BE2C (cell line): ENCODE measurements around the gene SYT9.
"Not testable (repeated sequence)": the region's sequence is repeated elsewhere in the genome, so short reads cannot be mapped to it uniquely, and the experiment has no call there.

ENCODE experiments used
- DNase-seq: peaks from one replicate; pipeline ENCODE4 v3.0.0-alpha.2; 2020
- H3K27me3 ChIP-seq: fragments of 250-450 bp; sonication (Bioruptor Pico); 2 replicates; pipeline ENCODE4 v1.5.1; 2020; ENCODE audit warnings: mild to moderate bottlenecking
- H3K36me3 ChIP-seq: fragments of 250-450 bp; sonication (Bioruptor Pico); 2 replicates; pipeline ENCODE4 v1.5.1; 2020; ENCODE audit warnings: mild to moderate bottlenecking
- H3K4me1 ChIP-seq: fragments of 250-450 bp; sonication (Bioruptor Pico); 2 replicates; pipeline ENCODE4 v1.5.1; 2020
- H3K4me3 ChIP-seq: 2 replicates; pipeline ENCODE4 v1.5.1; 2011; ENCODE audit warnings: low read depth, low read length
- H3K9me3 ChIP-seq: fragments of 250-450 bp; sonication (Bioruptor Pico); 2 replicates; pipeline ENCODE4 v1.5.1; 2020
- TF ChIP-seq, protein P1 (sequence below): IDR thresholded peaks from 2 replicates; pipeline ENCODE4 v1.5.1; 2012; ENCODE audit warnings: mild to moderate bottlenecking, low read depth, low read length

The SYT9 gene

DNA sequence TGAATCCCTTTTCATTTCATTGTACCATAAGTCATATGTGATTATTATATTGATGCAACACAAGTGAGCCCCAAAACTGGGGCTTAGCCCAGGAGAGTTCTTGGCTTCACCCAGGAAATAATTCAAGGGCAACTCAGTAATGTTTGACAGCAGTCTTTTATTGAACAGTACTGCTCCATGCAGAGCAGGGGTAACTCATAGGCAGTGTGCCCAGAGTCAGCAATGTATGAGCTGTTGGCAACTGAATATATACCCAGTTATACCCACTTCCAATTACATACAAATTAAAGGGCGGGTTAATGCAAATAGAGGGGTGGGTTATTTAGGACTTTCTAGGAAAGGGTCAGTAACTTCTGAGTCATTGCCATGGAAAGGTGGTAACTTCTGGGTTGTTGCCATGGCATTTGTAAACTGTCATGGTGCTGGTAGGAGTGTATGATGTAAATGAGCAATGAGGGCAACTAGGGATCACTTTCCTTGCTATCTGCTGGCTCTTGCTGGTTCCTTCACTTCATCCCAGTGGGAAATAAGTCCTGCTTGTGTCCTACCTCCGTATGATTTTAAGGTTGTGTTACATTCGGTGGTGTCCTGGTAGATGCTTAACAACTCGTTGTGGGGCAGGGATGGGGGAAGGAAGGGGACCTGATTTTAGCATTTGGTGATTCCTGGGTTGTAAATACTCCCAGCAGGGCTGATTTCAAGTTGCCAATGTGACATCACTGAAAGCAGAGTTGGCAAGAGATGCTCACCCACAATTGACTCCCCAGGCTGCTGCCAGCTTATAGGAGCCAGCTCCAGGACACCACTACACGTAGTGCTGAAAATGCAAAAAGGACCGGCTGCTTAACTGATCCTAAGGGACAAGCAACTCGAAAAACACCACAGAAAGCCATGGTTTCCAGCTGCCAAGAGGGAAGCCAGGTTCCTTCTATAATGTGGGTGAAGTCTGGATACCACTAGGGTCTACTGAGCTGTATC, 70.1 kb downstream of the SYT9 start:
- TF ChIP-seq, protein P1, sequence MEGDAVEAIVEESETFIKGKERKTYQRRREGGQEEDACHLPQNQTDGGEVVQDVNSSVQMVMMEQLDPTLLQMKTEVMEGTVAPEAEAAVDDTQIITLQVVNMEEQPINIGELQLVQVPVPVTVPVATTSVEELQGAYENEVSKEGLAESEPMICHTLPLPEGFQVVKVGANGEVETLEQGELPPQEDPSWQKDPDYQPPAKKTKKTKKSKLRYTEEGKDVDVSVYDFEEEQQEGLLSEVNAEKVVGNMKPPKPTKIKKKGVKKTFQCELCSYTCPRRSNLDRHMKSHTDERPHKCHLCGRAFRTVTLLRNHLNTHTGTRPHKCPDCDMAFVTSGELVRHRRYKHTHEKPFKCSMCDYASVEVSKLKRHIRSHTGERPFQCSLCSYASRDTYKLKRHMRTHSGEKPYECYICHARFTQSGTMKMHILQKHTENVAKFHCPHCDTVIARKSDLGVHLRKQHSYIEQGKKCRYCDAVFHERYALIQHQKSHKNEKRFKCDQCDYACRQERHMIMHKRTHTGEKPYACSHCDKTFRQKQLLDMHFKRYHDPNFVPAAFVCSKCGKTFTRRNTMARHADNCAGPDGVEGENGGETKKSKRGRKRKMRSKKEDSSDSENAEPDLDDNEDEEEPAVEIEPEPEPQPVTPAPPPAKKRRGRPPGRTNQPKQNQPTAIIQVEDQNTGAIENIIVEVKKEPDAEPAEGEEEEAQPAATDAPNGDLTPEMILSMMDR = no peak

DNA sequence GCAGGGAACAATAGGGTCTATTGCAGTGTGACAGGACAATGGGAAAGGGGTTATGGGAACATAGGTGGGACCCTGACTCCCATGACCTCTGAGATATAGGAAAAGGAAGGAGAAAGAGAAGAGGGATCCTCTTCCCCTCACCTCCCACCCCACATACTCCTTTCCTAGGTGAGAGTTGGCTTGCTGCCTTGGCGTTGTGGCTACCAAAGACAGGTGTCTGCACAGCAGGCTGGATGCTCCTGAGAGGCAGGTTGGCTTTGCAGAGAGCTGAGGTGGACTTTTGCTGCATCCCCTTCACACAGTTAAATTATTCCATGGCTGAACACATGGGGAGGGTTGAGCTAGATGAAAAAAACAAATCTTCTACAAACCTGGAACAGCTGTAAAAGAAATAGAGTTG, 80.7 kb downstream of the SYT9 start:
- no peaks in the 10 kb centered on the region; the same call in 1 of the 2 replicates for H3K4me1 ChIP-seq
- H3K27me3 ChIP-seq = no peaks in the 10 kb centered on the region
- H3K4me3 ChIP-seq = no peak overlapping the region
- H3K9me3 ChIP-seq = no peaks in the 10 kb centered on the region
- H3K36me3 ChIP-seq = no peaks in the 10 kb centered on the region
- TF ChIP-seq, protein P1 = no peak
- DNase-seq = no peak

More for the DNA sequence above, 70.1 kb downstream of the SYT9 start:
- H3K27me3 ChIP-seq = no peaks in the 10 kb centered on the region
- no peaks in the 10 kb centered on the region for H3K9me3 ChIP-seq
- no peaks in the 10 kb centered on the region for H3K4me1 ChIP-seq
- no peaks in the 10 kb centered on the region for H3K36me3 ChIP-seq
- no peak for DNase-seq
- H3K4me3 ChIP-seq = no peak overlapping the region

DNA sequence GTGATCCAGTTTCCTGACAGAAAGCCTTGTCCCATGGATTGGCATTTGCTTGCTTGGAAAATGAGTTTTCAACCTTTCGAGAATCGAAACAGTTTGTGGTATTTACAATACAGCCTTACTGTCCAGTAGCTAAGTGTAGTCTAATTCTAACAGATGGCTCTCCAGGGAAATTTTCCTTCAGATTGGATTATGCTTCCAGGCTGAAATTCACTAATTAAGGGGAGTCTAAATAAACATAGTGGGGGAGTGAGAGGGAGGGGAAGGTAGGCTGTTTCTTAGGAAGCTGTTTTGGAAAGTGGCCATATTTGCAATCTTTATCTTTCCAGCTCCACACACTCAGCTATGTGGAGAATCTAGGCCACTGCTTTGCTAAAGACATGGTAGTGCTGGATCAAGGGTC, 81.3 kb downstream of the SYT9 start:
- Histone ChIP-seq H3K9me3 (no peaks in the 10 kb centered on the region), H3K4me1 (no peaks in the 10 kb centered on the region; the same call in 1 of the 2 replicates), H3K36me3 (no peaks in the 10 kb centered on the region), H3K4me3 (no peak overlapping the region), H3K27me3 (no peaks in the 10 kb centered on the region)
- DNase-seq = peak; percentile 7
- TF ChIP-seq, protein P1 = no peak

DNA sequence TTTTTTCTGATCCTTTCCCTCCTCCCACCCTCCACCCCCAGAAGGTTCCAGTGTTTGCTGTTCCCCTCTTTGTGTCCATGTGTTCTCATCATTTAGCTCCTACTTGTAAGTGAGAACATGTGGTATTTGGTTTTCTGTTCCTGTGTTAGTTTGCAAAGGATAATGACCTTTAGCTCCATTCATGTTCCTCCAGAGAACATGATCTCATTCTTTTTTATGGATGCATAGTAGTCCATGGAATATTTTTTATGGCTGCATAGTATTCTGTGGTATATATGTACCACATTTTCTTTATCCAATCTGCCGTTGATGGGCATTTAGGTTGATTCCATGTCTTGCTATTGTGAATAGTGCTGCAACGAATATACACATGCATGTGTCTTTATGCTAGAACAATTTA, 83.7 kb downstream of the SYT9 start:
- H3K9me3 ChIP-seq, DNase-seq, H3K4me1 ChIP-seq, H3K36me3 ChIP-seq, H3K4me3 ChIP-seq, H3K27me3 ChIP-seq: not testable (repeated sequence)

DNA sequence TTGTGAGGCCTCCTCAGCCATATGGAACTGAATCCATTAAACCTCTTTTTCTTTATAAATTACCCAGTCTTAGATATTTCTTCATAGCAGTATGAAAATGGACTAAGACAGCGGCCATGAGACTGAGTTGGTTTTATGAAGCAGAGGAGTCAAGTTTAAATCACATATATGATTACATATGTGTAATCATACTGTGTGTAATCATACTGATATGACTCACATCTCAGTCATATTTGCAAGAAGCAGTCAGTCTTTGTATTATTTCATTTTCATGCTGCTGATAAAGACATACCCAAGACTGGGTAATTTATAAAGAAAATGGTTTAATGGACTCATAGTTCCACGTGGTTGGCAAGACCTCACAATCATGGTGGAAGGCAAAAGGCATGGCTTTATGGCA, 89.8 kb downstream of the SYT9 start:
- Histone ChIP-seq H3K4me3 (no peak overlapping the region), H3K4me1 (no peaks in the 10 kb centered on the region), H3K36me3 (no peaks in the 10 kb centered on the region), H3K9me3 (no peaks in the 10 kb centered on the region), H3K27me3 (no peaks in the 10 kb centered on the region)
- DNase-seq = no peak
- TF ChIP-seq, protein P1 = no peak

DNA sequence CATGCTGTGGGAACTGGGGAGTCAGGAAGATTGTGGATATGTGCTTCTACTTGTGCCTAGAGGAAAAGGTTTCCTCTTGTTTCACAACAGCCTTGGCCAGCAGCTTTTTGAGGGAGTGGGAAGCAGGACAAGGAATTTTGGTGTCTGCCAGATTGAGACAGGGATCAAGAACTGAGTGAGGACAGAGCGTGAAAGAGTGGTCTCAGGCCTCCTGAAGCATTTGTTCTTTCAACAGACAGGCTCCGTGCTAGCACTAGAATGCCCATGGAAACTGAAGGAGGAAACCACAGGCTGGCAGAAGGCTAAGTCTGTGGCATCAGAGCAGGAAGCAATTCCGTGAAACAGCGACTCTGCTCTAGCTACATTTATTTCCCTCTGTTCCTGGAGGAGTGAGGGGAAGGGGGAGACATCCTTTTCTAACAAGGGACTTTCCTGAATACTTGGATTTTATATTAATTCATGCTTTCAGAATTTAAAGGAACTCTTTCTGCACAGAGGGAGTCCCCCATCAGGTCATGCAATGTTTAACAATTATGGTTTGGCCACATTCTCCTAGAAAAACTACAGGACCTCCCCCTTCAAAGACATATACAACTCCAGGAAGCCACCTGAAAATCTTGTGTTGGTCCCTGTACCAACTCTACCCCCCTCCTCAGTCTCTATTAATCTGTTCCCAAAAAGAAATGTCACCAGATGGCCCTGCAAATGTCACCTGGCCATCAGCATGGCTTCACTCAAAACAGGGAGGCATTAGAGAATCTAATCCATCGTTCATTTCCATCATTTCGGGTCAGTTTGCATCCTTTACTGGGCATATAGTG, 96.1 kb downstream of the SYT9 start:
- Histone ChIP-seq H3K27me3 (no peaks in the 10 kb centered on the region), H3K4me1 (peaks cover 3% of the 10 kb centered on the region; the same call in 1 of the 2 replicates), H3K4me3 (no peak overlapping the region), H3K9me3 (no peaks in the 10 kb centered on the region), H3K36me3 (no peaks in the 10 kb centered on the region)
- TF ChIP-seq, protein P1 = no peak
- DNase-seq = no peak
